ENCODE measurements around the gene VARS1. TPM values are rescaled to one million over a fixed set of nuclear protein-coding genes. Genes with fewer than 3 reads are reported as not detected.
"Not testable (repeated sequence)": the region's sequence is repeated elsewhere in the genome, so short reads cannot be mapped to it uniquely, and the experiment has no call there.

Gene VARS1
- total RNA-seq, 2 experiments from 2014 or later, result 68.2 to 75.3 TPM

- Mint-ChIP-seq H3K4me3 (peak overlapping the region; percentile 95), H3K27ac (peak overlapping the region; percentile 86), H3K27me3 (no peaks in the 10 kb centered on the region), H3K4me1 (peaks cover 21% of the 10 kb centered on the region), H3K36me3 (peaks cover 12% of the 10 kb centered on the region), H3K9me3 (no peaks in the 10 kb centered on the region)
- POLR2A ChIA-PET, result interaction anchor here (0.9 to 2.8 kb wide), 5 partner anchors 91 to 128 kb away, joined by 3 to 26 read pairs (median 9); partner anchors contain the start of genes ABHD16A, CLIC1, DDAH2 and MSH5
- DNase-seq (no peak), ATAC-seq (ENCODE audit: low read depth) (no peak)
These were observed 35.4 kb upstream of the VARS1 start for GRCh38 chr6:31830886-31831335.

GRCh38 chr6:31829633-31830283 is 34.2 kb upstream of the VARS1 start:
- no peaks in the 10 kb centered on the region for H3K9me3 Mint-ChIP-seq
- ATAC-seq (ENCODE audit: low read depth), result no peak
- peaks cover 27% of the 10 kb centered on the region for H3K4me1 Mint-ChIP-seq
- H3K36me3 Mint-ChIP-seq, result peaks cover 9% of the 10 kb centered on the region
- H3K27ac Mint-ChIP-seq, result peak overlapping the region; percentile 86
- peak overlapping the region; percentile 95 for H3K4me3 Mint-ChIP-seq
- no peaks in the 10 kb centered on the region for H3K27me3 Mint-ChIP-seq
- POLR2A ChIA-PET, result interaction anchor here (0.7 to 2.8 kb wide), 11 partner anchors 14 to 178 kb away, joined by 3 to 26 read pairs (median 5); partner anchors contain the start of genes ABHD16A, BAG6, CLIC1 and DDAH2
- peak; percentile 48 for DNase-seq

- H3K9me3 Mint-ChIP-seq, result no peaks in the 10 kb centered on the region
- DNase-seq, result peak; percentile 89
- ATAC-seq (ENCODE audit: low read depth), result peak; percentile 82
- H3K4me1 Mint-ChIP-seq, result peaks cover 32% of the 10 kb centered on the region
- H3K36me3 Mint-ChIP-seq, result peaks cover 8% of the 10 kb centered on the region
- H3K27ac Mint-ChIP-seq, result peak within 1 kb of the TSS; percentile 97
- no peaks in the 10 kb centered on the region for H3K27me3 Mint-ChIP-seq
- POLR2A ChIA-PET, result interaction anchor here (0.7 to 2.5 kb wide), 22 partner anchors 9 to 630 kb away, joined by 3 to 29 read pairs (median 5); partner anchors contain the start of genes BAG6, CLIC1, CSNK2B and DDX39B
- peak within 1 kb of the TSS; percentile 92 for H3K4me3 Mint-ChIP-seq
These were observed 31.9 kb upstream of the VARS1 start, which contains the start of gene HSPA1B for GRCh38 chr6:31827286-31828079. TSS of gene HSPA1B (plus strand) at chr6:31827738. CDS start at chr6:31827951, 213 bp downstream.

- Mint-ChIP-seq H3K27me3 (no peaks in the 10 kb centered on the region), H3K27ac (peak overlapping the region; percentile 97), H3K4me1 (peaks cover 34% of the 10 kb centered on the region), H3K9me3 (no peaks in the 10 kb centered on the region), H3K36me3 (peaks cover 8% of the 10 kb centered on the region), H3K4me3 (peak overlapping the region; percentile 92)
- POLR2A ChIA-PET, result interaction anchor here (0.6 to 2.5 kb wide), 27 partner anchors 9 to 629 kb away, joined by 3 to 29 read pairs (median 4); partner anchors contain the start of genes ABHD16A, BAG6, CLIC1 and CSNK2B
- peak; percentile 10 for ATAC-seq (ENCODE audit: low read depth)
- peak; percentile 42 for DNase-seq
These were observed 31.3 kb upstream of the VARS1 start for GRCh38 chr6:31826793-31827285.

- Mint-ChIP-seq H3K4me3 (peak overlapping the region; percentile 92), H3K36me3 (peaks cover 6% of the 10 kb centered on the region), H3K27me3 (no peaks in the 10 kb centered on the region), H3K27ac (peak overlapping the region; percentile 71), H3K4me1 (peaks cover 34% of the 10 kb centered on the region), H3K9me3 (no peaks in the 10 kb centered on the region)
- POLR2A ChIA-PET, result interaction anchor here (2.5 kb wide), 1 partner anchor 89 kb away, joined by 29 read pairs; the partner anchor contains the start of gene CLIC1
- ATAC-seq (ENCODE audit: low read depth), result no peak
- DNase-seq, result no peak
These were observed 30.0 kb upstream of the VARS1 start for GRCh38 chr6:31825553-31825952.

- H3K27ac Mint-ChIP-seq; H3K4me3 Mint-ChIP-seq; H3K36me3 Mint-ChIP-seq; H3K27me3 Mint-ChIP-seq; DNase-seq; ATAC-seq (ENCODE audit: low read depth); H3K9me3 Mint-ChIP-seq: not testable (repeated sequence)
- POLR2A ChIA-PET, result interaction anchor here (0.6 to 3.0 kb wide), 6 partner anchors 8 to 160 kb away, joined by 3 to 13 read pairs (median 5); partner anchors contain the start of genes GPANK1, HSPA1A, HSPA1L and LSM2
- H3K4me1 Mint-ChIP-seq, result peaks cover 35% of the 10 kb centered on the region
These were observed 28.1 kb upstream of the VARS1 start for GRCh38 chr6:31823592-31824196.

- Mint-ChIP-seq H3K9me3 (no peaks in the 10 kb centered on the region), H3K4me1 (peaks cover 41% of the 10 kb centered on the region), H3K27ac (peak overlapping the region; percentile 96), H3K36me3 (peaks cover 2% of the 10 kb centered on the region), H3K4me3 (peak overlapping the region; percentile 99), H3K27me3 (no peaks in the 10 kb centered on the region)
- ATAC-seq (ENCODE audit: low read depth) (peak; percentile 23), DNase-seq (peak; percentile 65)
- POLR2A ChIA-PET, result interaction anchor here (0.6 to 3.0 kb wide), 10 partner anchors 8 to 158 kb away, joined by 3 to 13 read pairs (median 5); partner anchors contain the start of genes GPANK1, LSM2, MPIG6B and MSH5
These were observed 26.7 kb upstream of the VARS1 start for GRCh38 chr6:31822036-31822821.

- peak overlapping the region; percentile 96 for H3K27ac Mint-ChIP-seq
- no peaks in the 10 kb centered on the region for H3K9me3 Mint-ChIP-seq
- no peaks in the 10 kb centered on the region for H3K27me3 Mint-ChIP-seq
- ATAC-seq (ENCODE audit: low read depth) (peak; percentile 31), DNase-seq (peak; percentile 67)
- POLR2A ChIA-PET, result interaction anchor here (0.6 to 3.0 kb wide), 5 partner anchors 15 to 83 kb away, joined by 3 to 13 read pairs (median 4); partner anchors contain the start of genes LSM2 and MSH5
- H3K4me3 Mint-ChIP-seq, result peak overlapping the region; percentile 99
- H3K36me3 Mint-ChIP-seq, result peaks cover 2% of the 10 kb centered on the region
- peaks cover 35% of the 10 kb centered on the region for H3K4me1 Mint-ChIP-seq
These were observed 25.9 kb upstream of the VARS1 start for GRCh38 chr6:31821301-31822035.

GRCh38 chr6:31820399-31820798 is 24.8 kb upstream of the VARS1 start:
- POLR2A ChIA-PET, result interaction anchor here (0.6 to 1.9 kb wide), 5 partner anchors 12 to 177 kb away, joined by 3 to 11 read pairs (median 8); partner anchors contain the start of gene VARS1
- Mint-ChIP-seq H3K4me1 (peaks cover 27% of the 10 kb centered on the region), H3K4me3 (peak overlapping the region; percentile 99)
- H3K27ac Mint-ChIP-seq; ATAC-seq (ENCODE audit: low read depth); H3K36me3 Mint-ChIP-seq; H3K9me3 Mint-ChIP-seq; H3K27me3 Mint-ChIP-seq; DNase-seq: not testable (repeated sequence)

GRCh38 chr6:31819871-31820299 is 24.3 kb upstream of the VARS1 start:
- no peaks in the 10 kb centered on the region for H3K27me3 Mint-ChIP-seq
- H3K36me3 Mint-ChIP-seq, result peaks cover 2% of the 10 kb centered on the region
- H3K27ac Mint-ChIP-seq, result peak overlapping the region; percentile 62
- H3K4me1 Mint-ChIP-seq, result peaks cover 24% of the 10 kb centered on the region
- H3K9me3 Mint-ChIP-seq, result no peaks in the 10 kb centered on the region
- ATAC-seq (ENCODE audit: low read depth) (no peak), DNase-seq (no peak)
- H3K4me3 Mint-ChIP-seq, result peak overlapping the region; percentile 18
- POLR2A ChIA-PET, result interaction anchor here (0.6 to 1.9 kb wide), 7 partner anchors 12 to 166 kb away, joined by 3 to 11 read pairs (median 5); partner anchors contain the start of gene VARS1

GRCh38 chr6:31817929-31818511 is 22.5 kb upstream of the VARS1 start:
- POLR2A ChIA-PET, result interaction anchor here (0.6 to 2.0 kb wide), 10 partner anchors 9 to 157 kb away, joined by 3 to 8 read pairs (median 4); partner anchors contain the start of genes C6orf47, CLIC1, DDAH2 and HSPA1B
- DNase-seq; ATAC-seq (ENCODE audit: low read depth); H3K9me3 Mint-ChIP-seq; H3K27me3 Mint-ChIP-seq; H3K36me3 Mint-ChIP-seq: not testable (repeated sequence)
- H3K27ac Mint-ChIP-seq, result peak overlapping the region; percentile 91
- peak overlapping the region; percentile 91 for H3K4me3 Mint-ChIP-seq
- peaks cover 30% of the 10 kb centered on the region for H3K4me1 Mint-ChIP-seq

Measured in activated naive CD8-positive, alpha-beta T cell treated with anti-CD3 and anti-CD28 coated beads, Interleukin-2, amount 10 ng/mL, durations not matched to agents 7 days and 5 days (primary cell).